ENCODE measurements around the gene C9. TPM values are rescaled to one million over a fixed set of nuclear protein-coding genes. Genes with fewer than 3 reads are reported as not detected.

The C9 gene
- total and polyA plus RNA-seq, 2 of the 4 experiments (the other 2 are of a cell fraction) = not detected

- H3K9ac ChIP-seq (ENCODE audit: low read depth, low read length) = no peak overlapping the region
- H3K4me3 ChIP-seq (ENCODE audit: insufficient read depth, low read depth, low read length) = no peak overlapping the region
- H3K4me1 ChIP-seq (ENCODE audit: control insufficient read depth, insufficient read depth, low read length) = no peaks in the 10 kb centered on the region
- in situ Hi-C loops (cut with MboI; ENCODE audit: low sequenced_read_pairs) = no loop called here
- no peak overlapping the region for H4K91ac ChIP-seq (ENCODE audit: insufficient read depth, low read depth, low read length)
- H2AK5ac ChIP-seq (ENCODE audit: low read depth, low read length) = no peak overlapping the region
- no peak overlapping the region for H3K56ac ChIP-seq (ENCODE audit: extremely low read depth, insufficient read depth, low read length)
- no peak overlapping the region for H3K27ac ChIP-seq (ENCODE audit: insufficient read depth, low read length)
- no peak overlapping the region for H2BK20ac ChIP-seq (ENCODE audit: low read depth, low read length)
- no peaks in the 10 kb centered on the region for H3K9me3 ChIP-seq (ENCODE audit: control insufficient read depth, insufficient read depth, low read length)
- DNase-seq (peak; percentile 43), ATAC-seq (ENCODE audit: low read depth) (no peak)
- no peaks in the 10 kb centered on the region for H3K36me3 ChIP-seq (ENCODE audit: control insufficient read depth, insufficient read depth, low read length)
- H3K27me3 ChIP-seq (ENCODE audit: control insufficient read depth, insufficient read depth, low read length) = peaks cover 2% of the 10 kb centered on the region
- BruUV-seq (replicated peaks) = no TSS peak
- no peak overlapping the region for H2BK120ac ChIP-seq (ENCODE audit: low read depth, low read length)
- intact Hi-C loops (cut with micrococcal nuclease) = no loop called here
- H3K79me1 ChIP-seq (ENCODE audit: low read depth in 1 of 2, low read length in 2 of 2) = no peaks in the 10 kb centered on the region
- POLR2A ChIA-PET (ENCODE audit: unreplicated experiment) = no interaction called here
- no peak overlapping the region for H3K4me2 ChIP-seq (ENCODE audit: low read depth, low read length)
- no peak overlapping the region for H4K8ac ChIP-seq (ENCODE audit: low read depth in 2 of 2, low read length in 2 of 2)
- no peaks in the 10 kb centered on the region for H3K9me1 ChIP-seq (ENCODE audit: insufficient read depth, low read length)
- no peak overlapping the region for H3K18ac ChIP-seq (ENCODE audit: low read depth, low read length)
- no peak overlapping the region for H4K5ac ChIP-seq (ENCODE audit: low read depth, low read length)
- no peak overlapping the region for H2AFZ ChIP-seq (replicated peaks; ENCODE audit: low read length, poor library complexity)
- no peak for TF ChIP-seq MAFK (IDR thresholded peaks at IDR 0.05; ENCODE audit: low read depth, low read length)
- TF ChIP-seq FOS (IDR thresholded peaks at IDR 0.05; ENCODE audit: low read depth, low read length) = peak; percentile 21; the same call in 1 of the 2 replicates
- H2AK9ac ChIP-seq (replicated peaks; ENCODE audit: low read depth, low read length, poor library complexity) = no peak overlapping the region
- H3K14ac ChIP-seq (replicated peaks; ENCODE audit: low read depth, low read length) = no peak overlapping the region
- CTCF ChIA-PET = no interaction called here
- no peak overlapping the region for H3K4ac ChIP-seq (ENCODE audit: low read depth, low read length)
- no peak overlapping the region for H3K23ac ChIP-seq (ENCODE audit: low read depth, low read length)
- H4K20me1 ChIP-seq (ENCODE audit: insufficient read depth, low read length) = no peaks in the 10 kb centered on the region
- dilution Hi-C loops (cut with HindIII; ENCODE audit: low sequenced_read_pairs, unreplicated experiment) = no loop called here
- no peak overlapping the region for H2BK5ac ChIP-seq (ENCODE audit: low read depth, low read length, poor library complexity, severe bottlenecking)
- H2BK15ac ChIP-seq (ENCODE audit: low read depth, low read length) = no peak overlapping the region
Measured at GRCh38 chr5:39253196-39253595, 111.1 kb downstream of the C9 start.
